Measurements from ENCODE around the gene RCN2.

RCN2 gene

DNA sequence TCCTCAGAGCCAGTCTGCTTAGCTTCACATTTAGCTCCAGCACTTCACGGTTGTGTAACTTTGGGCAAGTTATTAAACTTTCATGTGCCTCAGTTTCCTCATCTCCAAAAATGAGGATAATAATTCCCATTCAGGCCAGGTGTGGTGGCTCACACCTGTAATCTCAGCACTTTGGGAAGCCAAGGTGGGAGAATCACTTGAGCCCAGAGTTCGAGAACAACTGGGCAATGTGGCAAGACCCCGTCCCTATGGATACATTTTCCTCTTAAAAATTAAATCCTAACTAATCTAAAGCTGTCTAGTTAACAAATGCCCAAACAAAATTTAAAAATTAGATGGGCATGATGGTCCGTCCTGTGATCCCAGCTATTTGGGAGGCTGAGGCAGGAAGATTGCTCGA lies 7.2 kb downstream of the RCN2 start:
- TF ChIP-seq, protein P1, sequence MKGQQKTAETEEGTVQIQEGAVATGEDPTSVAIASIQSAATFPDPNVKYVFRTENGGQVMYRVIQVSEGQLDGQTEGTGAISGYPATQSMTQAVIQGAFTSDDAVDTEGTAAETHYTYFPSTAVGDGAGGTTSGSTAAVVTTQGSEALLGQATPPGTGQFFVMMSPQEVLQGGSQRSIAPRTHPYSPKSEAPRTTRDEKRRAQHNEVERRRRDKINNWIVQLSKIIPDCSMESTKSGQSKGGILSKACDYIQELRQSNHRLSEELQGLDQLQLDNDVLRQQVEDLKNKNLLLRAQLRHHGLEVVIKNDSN (IDR thresholded peaks at IDR 0.05) = no peak
- no peak for TF ChIP-seq NFIC (IDR thresholded peaks at IDR 0.05)
- no peak for TF ChIP-seq RAD21 (IDR thresholded peaks at IDR 0.05; ENCODE audit: low read depth)
- no peak for TF ChIP-seq EP300 (IDR thresholded peaks at IDR 0.05; ENCODE audit: borderline replicate concordance)
- no peak for TF ChIP-seq CEBPB (IDR thresholded peaks at IDR 0.05)
- TF ChIP-seq TEAD4 (IDR thresholded peaks at IDR 0.05) = no peak
- TF ChIP-seq YY1 (IDR thresholded peaks at IDR 0.05; ENCODE audit: low read depth) = no peak
- TF ChIP-seq CREB1 (IDR thresholded peaks at IDR 0.05; ENCODE audit: low read depth) = no peak
- no peak for TF ChIP-seq FOXM1 (IDR thresholded peaks at IDR 0.05; ENCODE audit: borderline replicate concordance, low read depth)
- TF ChIP-seq ZBTB7A (IDR thresholded peaks at IDR 0.05; ENCODE audit: low read depth) = no peak
- TF ChIP-seq, protein P2, sequence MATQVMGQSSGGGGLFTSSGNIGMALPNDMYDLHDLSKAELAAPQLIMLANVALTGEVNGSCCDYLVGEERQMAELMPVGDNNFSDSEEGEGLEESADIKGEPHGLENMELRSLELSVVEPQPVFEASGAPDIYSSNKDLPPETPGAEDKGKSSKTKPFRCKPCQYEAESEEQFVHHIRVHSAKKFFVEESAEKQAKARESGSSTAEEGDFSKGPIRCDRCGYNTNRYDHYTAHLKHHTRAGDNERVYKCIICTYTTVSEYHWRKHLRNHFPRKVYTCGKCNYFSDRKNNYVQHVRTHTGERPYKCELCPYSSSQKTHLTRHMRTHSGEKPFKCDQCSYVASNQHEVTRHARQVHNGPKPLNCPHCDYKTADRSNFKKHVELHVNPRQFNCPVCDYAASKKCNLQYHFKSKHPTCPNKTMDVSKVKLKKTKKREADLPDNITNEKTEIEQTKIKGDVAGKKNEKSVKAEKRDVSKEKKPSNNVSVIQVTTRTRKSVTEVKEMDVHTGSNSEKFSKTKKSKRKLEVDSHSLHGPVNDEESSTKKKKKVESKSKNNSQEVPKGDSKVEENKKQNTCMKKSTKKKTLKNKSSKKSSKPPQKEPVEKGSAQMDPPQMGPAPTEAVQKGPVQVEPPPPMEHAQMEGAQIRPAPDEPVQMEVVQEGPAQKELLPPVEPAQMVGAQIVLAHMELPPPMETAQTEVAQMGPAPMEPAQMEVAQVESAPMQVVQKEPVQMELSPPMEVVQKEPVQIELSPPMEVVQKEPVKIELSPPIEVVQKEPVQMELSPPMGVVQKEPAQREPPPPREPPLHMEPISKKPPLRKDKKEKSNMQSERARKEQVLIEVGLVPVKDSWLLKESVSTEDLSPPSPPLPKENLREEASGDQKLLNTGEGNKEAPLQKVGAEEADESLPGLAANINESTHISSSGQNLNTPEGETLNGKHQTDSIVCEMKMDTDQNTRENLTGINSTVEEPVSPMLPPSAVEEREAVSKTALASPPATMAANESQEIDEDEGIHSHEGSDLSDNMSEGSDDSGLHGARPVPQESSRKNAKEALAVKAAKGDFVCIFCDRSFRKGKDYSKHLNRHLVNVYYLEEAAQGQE (IDR thresholded peaks at IDR 0.05; ENCODE audit: low read depth) = no peak

DNA sequence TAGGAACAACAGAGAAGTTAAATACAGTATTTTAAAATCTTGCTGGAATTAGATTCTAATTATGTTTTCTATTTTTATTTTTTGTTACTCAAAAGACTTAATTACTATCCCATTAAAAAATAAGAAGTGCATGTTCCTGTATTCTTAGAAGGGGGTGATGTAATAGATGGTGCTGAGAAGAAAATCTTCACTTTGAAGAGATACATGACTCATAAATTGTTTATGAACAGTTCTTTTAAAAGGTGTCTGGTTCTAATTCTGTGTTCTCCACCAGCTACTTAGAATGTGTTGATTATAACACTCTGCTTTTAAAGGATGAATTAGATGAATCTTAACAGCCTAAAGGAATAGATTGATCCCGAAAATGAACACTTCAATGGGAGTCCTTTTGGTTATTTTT lies 8.2 kb downstream of the RCN2 start:
- TF ChIP-seq EGR1 (IDR thresholded peaks at IDR 0.05) (no peak), TAF1 (IDR thresholded peaks at IDR 0.05; ENCODE audit: low read depth) (no peak), NFIC (IDR thresholded peaks at IDR 0.05) (no peak), EP300 (IDR thresholded peaks at IDR 0.05; ENCODE audit: borderline replicate concordance) (no peak), RAD21 (IDR thresholded peaks at IDR 0.05; ENCODE audit: low read depth) (no peak), TEAD4 (IDR thresholded peaks at IDR 0.05) (no peak), YY1 (IDR thresholded peaks at IDR 0.05; ENCODE audit: low read depth) (no peak), CREB1 (IDR thresholded peaks at IDR 0.05; ENCODE audit: low read depth) (no peak)
- TF ChIP-seq, protein P3, sequence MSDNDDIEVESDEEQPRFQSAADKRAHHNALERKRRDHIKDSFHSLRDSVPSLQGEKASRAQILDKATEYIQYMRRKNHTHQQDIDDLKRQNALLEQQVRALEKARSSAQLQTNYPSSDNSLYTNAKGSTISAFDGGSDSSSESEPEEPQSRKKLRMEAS (IDR thresholded peaks at IDR 0.05) = no peak
- TF ChIP-seq, protein P2 (IDR thresholded peaks at IDR 0.05; ENCODE audit: low read depth) = no peak
- TF ChIP-seq, protein P1 (IDR thresholded peaks at IDR 0.05) = no peak

DNA sequence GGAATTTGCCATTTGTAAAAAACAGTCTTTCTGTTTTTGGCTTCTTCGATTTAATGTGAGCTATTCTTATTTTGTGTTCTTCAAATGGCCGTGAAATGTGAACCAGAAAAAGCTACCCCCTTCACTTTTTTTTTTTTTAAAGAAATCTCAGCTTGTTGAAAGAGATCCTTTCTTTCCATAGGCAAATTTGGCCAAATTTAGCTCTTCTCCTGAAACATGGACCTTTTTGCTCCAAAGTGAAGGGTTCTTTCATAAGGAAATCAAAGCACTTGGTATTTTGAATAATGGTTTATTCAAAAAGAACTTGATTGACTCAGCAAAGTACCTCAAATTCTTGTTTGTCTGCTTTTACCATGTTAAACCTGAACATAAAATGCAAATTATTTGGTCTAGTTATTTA lies 10.1 kb downstream of the RCN2 start:
- TF ChIP-seq CREB1 (IDR thresholded peaks at IDR 0.05; ENCODE audit: low read depth) = no peak
- TF ChIP-seq EGR1 (IDR thresholded peaks at IDR 0.05) = no peak
- TF ChIP-seq, protein P1 (IDR thresholded peaks at IDR 0.05) = no peak
- TF ChIP-seq RAD21 (IDR thresholded peaks at IDR 0.05; ENCODE audit: low read depth) = no peak
- TF ChIP-seq ZBTB7A (IDR thresholded peaks at IDR 0.05; ENCODE audit: low read depth) = no peak
- no peak for TF ChIP-seq FOXM1 (IDR thresholded peaks at IDR 0.05; ENCODE audit: borderline replicate concordance, low read depth)
- no peak for TF ChIP-seq CEBPB (IDR thresholded peaks at IDR 0.05)
- TF ChIP-seq YY1 (IDR thresholded peaks at IDR 0.05; ENCODE audit: low read depth) = no peak
- TF ChIP-seq TCF12 (IDR thresholded peaks at IDR 0.05; ENCODE audit: low read depth) = no peak
- no peak for TF ChIP-seq TAF1 (IDR thresholded peaks at IDR 0.05; ENCODE audit: low read depth)
- no peak for TF ChIP-seq EP300 (IDR thresholded peaks at IDR 0.05; ENCODE audit: borderline replicate concordance)

DNA sequence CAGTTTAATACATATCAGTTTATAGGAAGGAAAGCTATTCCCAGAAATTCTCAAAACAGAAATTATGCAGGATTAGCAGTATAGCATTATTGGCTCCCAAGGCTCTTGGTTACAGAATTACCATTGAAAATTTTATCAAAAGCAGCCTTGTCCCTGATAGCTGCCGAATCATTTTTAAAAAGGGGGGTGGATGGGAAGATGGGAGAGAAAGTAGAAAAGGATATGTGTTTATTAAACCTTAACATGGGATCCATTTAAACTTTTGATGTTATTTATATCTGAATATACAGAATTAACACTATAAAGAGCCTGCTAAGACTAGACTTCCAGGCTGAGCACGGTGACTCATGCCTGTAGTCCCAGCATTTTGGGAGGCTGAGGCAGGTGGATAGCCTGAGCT lies 10.8 kb downstream of the RCN2 start:
- TF ChIP-seq EGR1 (IDR thresholded peaks at IDR 0.05) (no peak), FOXM1 (IDR thresholded peaks at IDR 0.05; ENCODE audit: borderline replicate concordance, low read depth) (no peak), CEBPB (IDR thresholded peaks at IDR 0.05) (no peak), TEAD4 (IDR thresholded peaks at IDR 0.05) (no peak), CREB1 (IDR thresholded peaks at IDR 0.05; ENCODE audit: low read depth) (no peak), TCF12 (IDR thresholded peaks at IDR 0.05; ENCODE audit: low read depth) (no peak), NFIC (IDR thresholded peaks at IDR 0.05) (no peak), YY1 (IDR thresholded peaks at IDR 0.05; ENCODE audit: low read depth) (no peak)
- TF ChIP-seq, protein P3 (IDR thresholded peaks at IDR 0.05) = no peak
- TF ChIP-seq, protein P2 (IDR thresholded peaks at IDR 0.05; ENCODE audit: low read depth) = no peak

Data from Ishikawa (cell line).